ENCODE results near the gene FAM13A. TPM values are rescaled to one million over a fixed set of nuclear protein-coding genes. Genes with fewer than 3 reads are reported as not detected.
"Not testable (repeated sequence)": the region's sequence is repeated elsewhere in the genome, so short reads cannot be mapped to it uniquely, and the experiment has no call there.

FAM13A gene
- polyA plus RNA-seq, 1 donor = 41.3 TPM

DNA sequence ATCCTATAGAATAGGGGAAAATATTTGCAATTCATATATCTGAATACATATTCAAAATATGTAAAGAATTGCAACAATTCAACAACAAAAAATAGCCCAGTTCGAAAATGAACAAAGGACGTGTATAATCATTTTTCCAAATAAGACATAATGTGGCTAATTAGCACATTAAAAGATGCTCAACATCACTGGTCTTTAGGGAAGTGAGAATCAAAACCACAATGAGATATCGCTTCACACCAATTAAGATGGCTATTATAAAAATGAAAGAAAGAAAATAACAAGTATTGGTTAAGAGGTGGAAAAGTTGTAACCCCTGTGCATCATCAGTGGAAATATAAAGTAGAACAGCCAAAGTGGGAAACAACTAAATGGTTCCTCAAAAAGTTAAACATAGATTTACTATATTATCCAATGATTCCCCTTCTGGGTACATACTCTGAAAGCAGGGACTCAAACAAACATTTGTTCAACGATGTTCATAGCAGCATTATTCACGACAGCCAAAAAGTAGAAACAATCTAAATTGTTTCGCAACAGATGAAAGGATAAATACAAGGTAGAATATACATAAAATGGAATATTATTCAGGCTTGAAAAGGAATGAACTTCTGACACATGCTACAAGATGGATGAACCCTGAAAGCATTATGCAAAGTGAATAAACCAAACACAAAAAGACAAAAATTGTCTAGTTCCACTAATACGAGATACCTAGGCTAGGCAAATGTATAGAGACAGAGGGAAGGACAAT is 12.7 kb downstream of the FAM13A start:
- no peak for DNase-seq

- DNase-seq = no peak
These were observed 14.9 kb downstream of the FAM13A start for GRCh38 chr4:89042055-89042454.

- DNase-seq = no peak
These were observed 17.2 kb downstream of the FAM13A start for GRCh38 chr4:89039730-89040338.

GRCh38 chr4:89036535-89036934 is 20.4 kb downstream of the FAM13A start:
- no peak for DNase-seq

GRCh38 chr4:89031272-89031671 is 25.7 kb downstream of the FAM13A start:
- no peak for DNase-seq

- no peak for DNase-seq
These were observed 27.4 kb downstream of the FAM13A start for GRCh38 chr4:89029591-89029990.

DNA sequence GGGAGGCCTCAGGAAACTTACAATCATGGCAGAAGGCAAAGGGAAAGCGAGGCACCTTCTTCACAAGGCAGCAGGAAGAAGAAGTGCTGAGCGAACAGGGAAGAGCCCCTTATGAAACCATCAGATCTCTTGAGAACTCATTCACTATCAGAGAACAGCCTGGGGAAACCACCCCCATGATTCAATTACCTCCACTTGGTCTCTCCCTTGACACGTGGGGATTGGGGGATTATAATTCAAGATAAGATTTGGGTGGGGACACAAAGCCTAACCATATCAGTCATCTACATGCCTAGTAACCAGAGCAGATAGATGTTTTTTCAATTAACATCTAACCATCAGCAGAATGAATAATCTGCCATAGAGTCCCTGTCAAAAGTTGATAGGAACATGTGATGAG is 30.4 kb downstream of the FAM13A start:
- no peak for DNase-seq

GRCh38 chr4:89024051-89024675 is 32.8 kb downstream of the FAM13A start:
- DNase-seq = peak; percentile 74

DNA sequence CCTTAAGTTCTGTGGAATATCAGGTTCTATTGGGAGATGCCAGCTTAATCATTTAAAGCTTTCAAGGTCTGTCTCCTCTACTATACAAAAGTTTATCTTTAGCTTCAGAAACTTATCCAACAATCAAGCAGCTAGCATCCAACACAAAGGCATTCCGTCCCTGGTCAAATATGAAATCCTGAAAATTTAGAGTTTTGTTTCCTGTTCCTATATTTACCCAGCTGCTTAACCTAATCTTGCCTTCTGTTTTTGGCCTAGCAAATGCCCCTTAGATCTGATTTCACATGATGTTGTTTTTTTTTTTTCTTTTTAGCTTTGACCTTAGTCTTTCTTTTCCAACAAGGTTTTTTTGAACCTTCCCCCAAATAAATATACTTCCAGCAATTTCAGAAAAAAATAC is 33.8 kb downstream of the FAM13A start:
- no peak for DNase-seq

GRCh38 chr4:89022426-89023128 is 34.4 kb downstream of the FAM13A start:
- no peak for DNase-seq

DNA sequence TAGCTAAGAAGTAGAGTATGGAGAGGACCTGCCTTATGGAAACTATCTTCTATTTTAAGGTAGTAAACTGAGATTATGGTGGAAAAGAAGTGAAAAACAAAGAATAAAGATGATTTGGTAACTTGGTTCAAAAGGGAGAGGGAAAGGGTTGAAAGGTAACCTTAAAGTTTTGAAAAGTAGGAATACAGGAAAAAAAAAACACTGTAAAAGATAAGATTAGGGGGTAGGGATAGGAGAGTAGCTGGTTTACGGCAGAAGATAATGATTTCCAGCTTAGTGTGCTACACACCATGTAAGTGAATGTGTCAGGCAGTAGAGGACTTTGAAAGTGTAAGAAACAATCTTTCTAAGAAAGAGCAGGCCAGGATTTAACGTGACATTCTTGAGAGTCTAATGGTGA is 35.3 kb downstream of the FAM13A start:
- DNase-seq = no peak

- DNase-seq = no peak
These were observed 35.9 kb downstream of the FAM13A start for GRCh38 chr4:89021062-89021461.

DNA sequence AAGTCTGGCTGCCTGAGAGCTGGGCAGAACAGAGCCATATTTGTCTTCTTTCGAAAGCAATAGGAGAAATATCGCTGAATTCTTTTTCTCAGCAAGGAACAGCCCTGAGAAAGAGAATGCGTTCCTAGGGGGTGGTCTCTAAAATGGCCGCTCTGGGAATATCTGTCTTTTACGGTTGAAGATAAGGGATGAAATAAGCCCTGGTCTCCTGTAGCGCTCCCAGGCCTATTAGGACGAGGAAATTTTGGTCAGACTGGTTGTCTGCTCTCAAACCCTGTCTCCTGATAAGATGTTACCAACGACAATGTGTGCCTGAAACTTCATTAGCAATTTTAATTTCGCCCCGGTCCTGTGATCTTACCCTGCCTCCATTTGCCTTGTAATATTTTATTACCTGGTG is 42.1 kb downstream of the FAM13A start:
- DNase-seq = not testable (repeated sequence)

- no peak for DNase-seq
These were observed 47.1 kb downstream of the FAM13A start for GRCh38 chr4:89009761-89010369.

DNA sequence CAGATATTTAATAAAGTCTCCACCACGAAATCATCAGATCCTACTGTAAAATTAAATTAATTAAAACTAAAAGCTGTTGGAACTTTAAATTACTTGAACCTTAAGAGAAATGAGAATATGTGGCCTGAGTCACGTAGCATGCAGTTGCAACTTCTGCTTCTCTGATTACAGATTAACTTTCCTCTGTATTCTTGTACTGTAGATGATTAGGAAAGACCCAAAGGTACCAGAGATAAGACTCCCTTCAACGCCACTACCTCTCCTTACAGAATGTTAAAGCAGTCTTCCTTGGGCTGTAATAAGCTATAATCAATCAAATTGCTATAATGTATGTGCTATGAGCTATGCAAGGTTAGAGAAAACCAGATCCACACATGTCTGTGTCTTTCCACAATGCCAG is 47.9 kb downstream of the FAM13A start:
- DNase-seq = no peak

GRCh38 chr4:89008166-89008565 is 48.8 kb downstream of the FAM13A start:
- no peak for DNase-seq

GRCh38 chr4:89007338-89007939 is 49.5 kb downstream of the FAM13A start:
- no peak for DNase-seq

DNA sequence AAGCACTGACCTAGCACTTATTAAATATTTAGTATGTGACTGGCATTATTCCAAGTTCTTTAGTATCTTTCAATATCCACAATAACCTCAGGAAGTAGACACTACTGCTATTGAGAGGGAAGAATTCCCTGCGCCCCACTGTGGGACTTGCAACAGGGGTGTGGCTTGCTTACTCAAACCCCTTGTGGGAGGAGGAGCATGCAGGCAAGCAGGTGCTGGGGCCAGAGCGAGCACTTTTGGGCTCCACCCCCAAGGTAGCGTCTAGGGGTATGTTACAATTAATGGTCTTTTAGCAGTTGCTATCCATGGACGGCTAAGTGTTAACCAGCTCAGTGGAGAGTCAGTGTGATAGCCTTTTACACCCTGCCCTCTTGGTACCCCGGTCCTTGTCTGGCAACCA is 50.7 kb downstream of the FAM13A start:
- DNase-seq = no peak

GRCh38 chr4:89005066-89005465 is 51.9 kb downstream of the FAM13A start:
- not testable (repeated sequence) for DNase-seq

- DNase-seq = no peak
These were observed 55.1 kb downstream of the FAM13A start for GRCh38 chr4:89001647-89002445.

GRCh38 chr4:89000844-89001360 is 56.1 kb downstream of the FAM13A start:
- DNase-seq = no peak

Measured in left kidney (tissue), 2 donors.